SK-N-SH (cell line): Measurements from ENCODE around the gene C2orf92. TPM values are rescaled to one million over a fixed set of nuclear protein-coding genes. Genes with fewer than 3 reads are reported as not detected.

Source experiments
- CTCF ChIA-PET: fragments of 300-600, 350-600 bp; formaldehyde crosslinking; extraction: SDS; loops from one replicate; lab custom pipeline; 2021; lab: Yijun Ruan, JAX
- POLR2A ChIA-PET: fragments of 350-600 bp; sonication (Branson Sonifier 250); formaldehyde crosslinking; extraction: SDS; loops from one replicate; lab custom pipeline; 2020; ENCODE audit warnings: antibody characterized with exemption, inconsistent platforms; lab: Yijun Ruan, JAX
- DNase-seq: peaks from one replicate; pipeline ENCODE4 v3.0.0; 2012
- H2AFZ ChIP-seq: fragments of 200-600 bp; sonication (generic); 2 replicates; pipeline ENCODE4 v1.8.1; 2016; ENCODE audit warnings: antibody characterized with exemption, mild to moderate bottlenecking, low read depth
- H3F3A ChIP-seq: fragments of 200-600 bp; sonication (generic); replicated peaks from 2 replicates; pipeline ENCODE3; 2016; ENCODE audit warnings: antibody characterized with exemption, mild to moderate bottlenecking; ENCODE audit not compliant: insufficient read depth
- H3K27ac ChIP-seq, 2 experiments: fragments of 200-500 bp in 1 of 2; fragments of 200-600 bp in 1 of 2; sonication (Bioruptor generic) in 1 of 2; sonication (generic), shearing (Covaris generic) in 1 of 2; 2 replicates each; pipeline versions ENCODE4 v1.5.1 to v1.6.1; 2014 to 2016; ENCODE audit warnings: low read depth in 2 of 2, inconsistent platforms in 1 of 2, low read length in 1 of 2, mild to moderate bottlenecking in 1 of 2, mixed read lengths in 1 of 2
- H3K27me3 ChIP-seq: fragments of 200-600 bp; sonication (generic), shearing (Covaris generic); 2 replicates; pipeline ENCODE4 v1.6.1; 2016; ENCODE audit warnings: mixed run types; ENCODE audit not compliant: insufficient read depth
- H3K36me3 ChIP-seq, 2 experiments: fragments of 200-500 bp in 1 of 2; fragments of 200-600 bp in 1 of 2; sonication (Bioruptor generic) in 1 of 2; sonication (generic) in 1 of 2; replicated peaks in 1 of 2; 2 replicates each; pipeline versions ENCODE3 to v1.5.1; 2014 to 2016; ENCODE audit warnings: low read length in 1 of 2, mild to moderate bottlenecking in 1 of 2; ENCODE audit not compliant: insufficient read depth in 2 of 2, control insufficient read depth in 1 of 2
- H3K4me1 ChIP-seq, 2 experiments: fragments of 200-500 bp in 1 of 2; fragments of 200-600 bp in 1 of 2; sonication (Bioruptor generic) in 1 of 2; sonication (generic), shearing (Covaris generic) in 1 of 2; 2 replicates each; pipeline versions ENCODE4 v1.5.1 to v1.6.1; 2014 to 2016; ENCODE audit warnings: low read depth in 1 of 2, low read length in 1 of 2, mixed run types in 1 of 2; ENCODE audit not compliant: insufficient read depth in 2 of 2, control insufficient read depth in 1 of 2
- H3K4me2 ChIP-seq: fragments of 200-600 bp; sonication (generic), shearing (Covaris generic); 2 replicates; pipeline ENCODE4 v1.6.1; 2017; ENCODE audit warnings: mixed run types
- H3K4me3 ChIP-seq, 2 experiments: fragments of 200-500 bp in 1 of 2; fragments of 200-600 bp in 1 of 2; sonication (Bioruptor generic) in 1 of 2; sonication (generic), shearing (Covaris generic) in 1 of 2; 2 replicates each; pipeline versions ENCODE4 v1.5.1 to v1.8.1; 2014 to 2016; ENCODE audit warnings: low read depth in 2 of 2, inconsistent platforms in 1 of 2, low read length in 1 of 2, mild to moderate bottlenecking in 1 of 2, mixed read lengths in 1 of 2, moderate library complexity in 1 of 2
- H3K79me2 ChIP-seq: fragments of 200-600 bp; sonication (generic); 2 replicates; pipeline ENCODE4 v1.8.1; 2017; ENCODE audit warnings: mild to moderate bottlenecking; ENCODE audit not compliant: insufficient read depth
- H3K9ac ChIP-seq: fragments of 200-600 bp; sonication (generic); 2 replicates; pipeline ENCODE4 v1.6.1; 2017; ENCODE audit warnings: mixed run types
- H3K9me2 ChIP-seq: fragments of 200-600 bp; sonication (generic); 2 replicates; pipeline ENCODE4 v1.6.1; 2017; ENCODE audit warnings: mixed run types
- H3K9me3 ChIP-seq: fragments of 200-600 bp; sonication (generic); 2 replicates; pipeline ENCODE4 v1.6.1; 2017; ENCODE audit warnings: mixed run types, mild to moderate bottlenecking, moderate library complexity
- H4K20me1 ChIP-seq: fragments of 200-600 bp; sonication (generic); 2 replicates; pipeline ENCODE4 v1.6.1; 2017; ENCODE audit warnings: mild to moderate bottlenecking, mixed run types; ENCODE audit not compliant: insufficient read depth
- CTCF ChIP-seq: fragments of 200-600 bp; sonication (generic); IDR thresholded peaks from 2 replicates; pipeline ENCODE4 v1.6.1; 2017; ENCODE audit warnings: antibody characterized with exemption, mild to moderate bottlenecking, moderate library complexity
- FOSL2 ChIP-seq: IDR thresholded peaks from 2 replicates; pipeline ENCODE4 v1.4.0; 2012; ENCODE audit warnings: low read depth, mild to moderate bottlenecking, moderate library complexity, borderline replicate concordance
- FOXJ3 ChIP-seq: sonication (generic); formaldehyde crosslinking; IDR thresholded peaks from 2 replicates; pipeline ENCODE4 v1.5.1; 2020; ENCODE audit warnings: mild to moderate bottlenecking, missing genetic modification reagents
- GABPA ChIP-seq: IDR thresholded peaks from 2 replicates; pipeline ENCODE4 v1.4.0; 2012; ENCODE audit warnings: low read depth, mild to moderate bottlenecking
- GATA2 ChIP-seq: sonication (generic); formaldehyde crosslinking; IDR thresholded peaks from 2 replicates; pipeline ENCODE4 v1.5.0; 2020; ENCODE audit warnings: mild to moderate bottlenecking, missing genetic modification reagents
- NFIC ChIP-seq: IDR thresholded peaks from 2 replicates; pipeline ENCODE4 v1.4.0; 2012; ENCODE audit warnings: borderline replicate concordance
- PBX3 ChIP-seq: IDR thresholded peaks from 2 replicates; pipeline ENCODE4; 2012
- RAD21 ChIP-seq: IDR thresholded peaks from 2 replicates; pipeline ENCODE4 v1.6.1; 2012; ENCODE audit warnings: mild to moderate bottlenecking, low read length
- RCOR1 ChIP-seq: fragments of 150-350 bp; IDR thresholded peaks from 2 replicates; pipeline ENCODE4 v1.6.1; 2017; ENCODE audit warnings: antibody characterized with exemption, low read length
- RXRA ChIP-seq: IDR thresholded peaks from 2 replicates; pipeline ENCODE4 v1.4.0; 2012; ENCODE audit warnings: low read depth, mild to moderate bottlenecking, borderline replicate concordance
- SMC3 ChIP-seq: IDR thresholded peaks from 2 replicates; pipeline ENCODE4 v1.6.1; 2012; ENCODE audit warnings: low read depth, low read length, improper control_type of control experiment
- TAF1 ChIP-seq: IDR thresholded peaks from 2 replicates; pipeline ENCODE4 v1.6.1; 2012; ENCODE audit warnings: low read depth, mild to moderate bottlenecking, low read length, moderate library complexity, borderline replicate concordance
- USF1 ChIP-seq: IDR thresholded peaks from 2 replicates; pipeline ENCODE4 v1.4.0; 2012; ENCODE audit warnings: low read depth, borderline replicate concordance
- WGBS: methylation state at CpG from one replicate; pipeline ENCODE4 v1.1.6; 2017; ENCODE audit warnings: low lambda C conversion rate; 5-methylcytosine and 5-hydroxymethylcytosine counted together
- polyA plus RNA-seq, 3 experiments: library from polyadenylated mRNA; depleted of rRNA; stranded (reverse); fragments of >200 nt; gene quantifications; 2 replicates each; pipeline ENCODE4 v1.2.3, GENCODE V29; 2012
- small RNA-seq, 7 experiments: library from RNA; depleted of rRNA; stranded (forward); fragments of <200 nt; gene quantifications; one replicate each; pipeline ENCODE3, GENCODE V24; 2012

C2orf92 gene
- polyA plus RNA-seq, 1 of the 3 experiments (the other 2 are of a cell fraction): 3.1 TPM

GRCh38 chr2:97751752-97752151, 82.2 kb downstream of the C2orf92 start:
- H2AFZ ChIP-seq: no peak overlapping the region
- H3K27me3 ChIP-seq: no peaks in the 10 kb centered on the region
- ChIA-PET POLR2A (no interaction called here), CTCF (interaction anchor here (1.3 to 6.0 kb wide), 2 partner anchors 11 to 161 kb away, joined by 4 to 37 read pairs; no protein-coding TSS in a partner anchor)
- peaks cover 13 to 15% of the 10 kb centered on the region in 2 experiments for H3K36me3 ChIP-seq
- H3K79me2 ChIP-seq: no peaks in the 10 kb centered on the region
- no peak overlapping the region for H3K9ac ChIP-seq
- no peak for DNase-seq
- 88% methylated on average over 3 of the region's 3 CpGs for whole genome bisulfite sequencing
- no peak overlapping the region for H3K27ac ChIP-seq
- H3K9me3 ChIP-seq: no peaks in the 10 kb centered on the region
- no peaks in the 10 kb centered on the region for H3F3A ChIP-seq
- H3K4me2 ChIP-seq: no peak overlapping the region
- H4K20me1 ChIP-seq: no peaks in the 10 kb centered on the region
- TF ChIP-seq GABPA: no peak
- TF ChIP-seq RAD21: no peak
- no peak for TF ChIP-seq RXRA
- TF ChIP-seq RCOR1: no peak
- TF ChIP-seq GATA2 (CRISPR knock-in tag): no peak
- no peak for TF ChIP-seq NFIC
- TF ChIP-seq TAF1: no peak
- no peak for TF ChIP-seq CTCF
- no peak for TF ChIP-seq FOSL2
- TF ChIP-seq FOXJ3 (CRISPR knock-in tag): no peak
- TF ChIP-seq SMC3: no peak
- no peak for TF ChIP-seq PBX3
- no peak for TF ChIP-seq USF1
- peaks cover 0 to 4% of the 10 kb centered on the region in 2 experiments; a peak in 1 of 4 replicates for H3K4me1 ChIP-seq
- H3K4me3 ChIP-seq: no peak overlapping the region
- no peaks in the 10 kb centered on the region for H3K9me2 ChIP-seq

Small RNA genes within 50 kb of the gene (small RNA-seq; reads per million reads assigned to genes)
- gene RNU4-8P: 0 to 0.26 (median 0) reads per million in 7 experiments

Other genes with a start within 250 kb of the C2orf92 start
- 3.8 and 5.2 TPM in 2 replicates for gene ANKRD36B, start 79.8 kb upstream of the C2orf92 start, polyA plus RNA-seq (2012; rRNA removed)
- gene COX5B, start 23.7 kb upstream of the C2orf92 start, polyA plus RNA-seq (2012; rRNA removed): 493 and 702 TPM in 2 replicates
- gene ACTR1B, start 5.7 kb upstream of the C2orf92 start, polyA plus RNA-seq (2012; rRNA removed): 51.5 and 55.1 TPM in 2 replicates
- 0.05 and 0.08 TPM in 2 replicates for gene ZAP70, start 43.9 kb downstream of the C2orf92 start, polyA plus RNA-seq (2012; rRNA removed)